Kidney glomerular epithelial cell (primary cell): ENCODE results near the gene INHBC.

Experiments
- DNase-seq: peaks from one replicate; lab custom pipeline; 2025; lab: John Stamatoyannopoulos, UW

INHBC gene

DNA sequence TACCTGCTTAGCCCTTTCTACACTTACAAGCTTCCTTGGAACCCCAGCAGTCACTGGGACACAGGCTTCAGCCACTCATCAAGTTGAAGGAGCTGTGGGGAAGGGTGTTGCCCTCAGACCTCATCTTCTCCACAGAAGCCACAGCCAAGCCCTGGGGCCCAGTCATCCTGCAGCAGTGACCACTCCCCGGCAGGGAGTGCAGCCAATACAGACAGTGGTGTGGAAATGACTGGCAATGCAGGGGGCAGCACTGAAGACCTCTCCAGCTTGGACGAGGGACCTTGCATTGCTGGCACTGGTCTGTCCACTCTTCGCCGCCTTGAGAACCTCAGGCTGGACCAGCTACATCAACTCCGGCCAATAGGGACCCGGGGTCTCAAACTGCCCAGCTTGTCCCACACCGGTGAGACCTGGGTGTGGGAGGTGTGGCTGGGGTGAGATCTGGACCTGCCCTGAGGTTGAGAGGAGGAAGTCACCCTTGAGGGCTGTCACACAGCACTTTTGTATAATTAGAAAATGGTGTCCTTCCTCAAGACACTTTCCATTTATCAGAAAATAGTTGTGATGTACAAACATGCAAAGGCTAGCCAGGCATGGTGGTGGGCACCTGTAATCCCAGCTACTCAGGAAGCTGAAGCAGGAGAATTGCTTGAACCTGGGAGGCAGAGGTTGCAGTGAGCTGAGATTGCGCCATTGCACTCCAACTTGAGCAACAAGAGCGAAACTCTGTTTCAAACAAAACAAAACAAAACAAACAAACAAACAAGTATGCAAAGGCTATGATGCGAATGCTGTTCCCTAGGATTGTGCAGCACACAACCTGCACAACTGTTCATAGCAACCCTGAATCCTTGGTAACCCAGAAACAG lies 34.9 kb downstream of the INHBC start:
- no peak for DNase-seq

GRCh38 chr12:57470286-57470969 lies 35.8 kb downstream of the INHBC start:
- no peak for DNase-seq

DNA sequence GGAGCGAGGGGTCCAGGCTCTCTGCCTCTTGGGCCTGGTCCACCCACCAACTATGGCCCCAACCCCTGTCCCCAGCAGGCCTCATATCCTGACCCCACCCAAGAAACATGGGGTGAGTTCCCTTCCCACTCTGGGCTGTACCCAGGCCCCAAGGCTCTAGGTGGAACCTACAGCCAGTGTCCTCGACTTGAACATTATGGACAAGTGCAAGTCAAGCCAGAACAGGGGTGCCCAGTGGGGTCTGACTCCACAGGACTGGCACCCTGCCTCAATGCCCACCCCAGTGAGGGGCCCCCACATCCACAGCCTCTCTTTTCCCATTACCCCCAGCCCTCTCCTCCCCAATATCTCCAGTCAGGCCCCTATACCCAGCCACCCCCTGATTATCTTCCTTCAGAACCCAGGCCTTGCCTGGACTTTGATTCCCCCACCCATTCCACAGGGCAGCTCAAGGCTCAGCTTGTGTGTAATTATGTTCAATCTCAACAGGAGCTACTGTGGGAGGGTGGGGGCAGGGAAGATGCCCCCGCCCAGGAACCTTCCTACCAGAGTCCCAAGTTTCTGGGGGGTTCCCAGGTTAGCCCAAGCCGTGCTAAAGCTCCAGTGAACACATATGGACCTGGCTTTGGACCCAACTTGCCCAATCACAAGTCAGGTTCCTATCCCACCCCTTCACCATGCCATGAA lies 36.5 kb downstream of the INHBC start:
- DNase-seq: no peak

DNA sequence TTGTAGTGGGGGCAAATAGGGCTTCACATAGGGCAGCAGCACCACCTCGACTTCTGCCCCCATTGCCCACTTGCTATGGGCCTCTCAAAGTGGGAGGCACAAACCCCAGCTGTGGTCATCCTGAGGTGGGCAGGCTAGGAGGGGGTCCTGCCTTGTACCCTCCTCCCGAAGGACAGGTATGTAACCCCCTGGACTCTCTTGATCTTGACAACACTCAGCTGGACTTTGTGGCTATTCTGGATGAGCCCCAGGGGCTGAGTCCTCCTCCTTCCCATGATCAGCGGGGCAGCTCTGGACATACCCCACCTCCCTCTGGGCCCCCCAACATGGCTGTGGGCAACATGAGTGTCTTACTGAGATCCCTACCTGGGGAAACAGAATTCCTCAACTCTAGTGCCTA lies 37.1 kb downstream of the INHBC start:
- no peak for DNase-seq

- no peak for DNase-seq
Observed at GRCh38 chr12:57472391-57472790, 37.8 kb downstream of the INHBC start.

- no peak for DNase-seq
Observed at GRCh38 chr12:57473392-57473791, 38.8 kb downstream of the INHBC start.

- DNase-seq: no peak
Observed at GRCh38 chr12:57473886-57474285, 39.3 kb downstream of the INHBC start.

DNA sequence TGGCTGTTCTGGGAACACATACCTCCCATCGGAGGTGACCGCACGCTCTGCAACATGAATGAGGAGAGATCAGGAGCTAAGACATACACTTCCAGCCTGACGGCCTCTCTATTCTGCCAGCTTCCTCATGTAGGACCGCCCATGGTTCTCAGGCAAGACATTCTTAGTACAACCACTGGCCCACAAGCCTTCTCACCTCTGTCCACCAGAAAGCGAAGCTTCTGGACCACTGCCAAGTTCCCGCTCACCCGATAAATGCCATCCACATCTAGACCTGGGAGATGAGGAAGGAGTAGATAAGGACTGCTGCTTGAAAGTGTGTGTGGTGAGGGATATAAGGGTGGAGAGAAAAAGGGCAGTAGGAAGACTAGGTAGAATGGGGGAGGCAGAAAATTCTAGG lies 39.8 kb downstream of the INHBC start:
- no peak for DNase-seq

DNA sequence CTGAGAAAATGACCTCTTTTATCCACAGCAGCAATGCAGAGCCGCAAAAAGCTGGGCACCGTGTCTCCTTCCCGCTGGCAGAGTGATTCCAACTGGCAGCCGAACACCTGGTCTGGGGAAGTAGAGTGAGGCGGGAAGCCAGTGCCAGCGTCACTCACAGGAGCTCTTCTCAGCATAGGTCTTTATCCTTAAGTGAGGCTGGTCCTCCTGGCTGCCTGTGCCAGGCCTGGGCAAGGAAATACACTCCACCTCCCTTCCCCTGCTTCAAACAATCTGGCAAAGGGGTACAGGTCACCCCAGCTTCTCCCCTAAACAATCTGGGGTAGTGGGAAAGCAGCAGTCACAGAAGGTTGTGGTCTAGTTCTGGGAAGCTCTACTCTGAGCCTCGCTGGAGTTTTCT lies 40.3 kb downstream of the INHBC start:
- no peak for DNase-seq

DNA sequence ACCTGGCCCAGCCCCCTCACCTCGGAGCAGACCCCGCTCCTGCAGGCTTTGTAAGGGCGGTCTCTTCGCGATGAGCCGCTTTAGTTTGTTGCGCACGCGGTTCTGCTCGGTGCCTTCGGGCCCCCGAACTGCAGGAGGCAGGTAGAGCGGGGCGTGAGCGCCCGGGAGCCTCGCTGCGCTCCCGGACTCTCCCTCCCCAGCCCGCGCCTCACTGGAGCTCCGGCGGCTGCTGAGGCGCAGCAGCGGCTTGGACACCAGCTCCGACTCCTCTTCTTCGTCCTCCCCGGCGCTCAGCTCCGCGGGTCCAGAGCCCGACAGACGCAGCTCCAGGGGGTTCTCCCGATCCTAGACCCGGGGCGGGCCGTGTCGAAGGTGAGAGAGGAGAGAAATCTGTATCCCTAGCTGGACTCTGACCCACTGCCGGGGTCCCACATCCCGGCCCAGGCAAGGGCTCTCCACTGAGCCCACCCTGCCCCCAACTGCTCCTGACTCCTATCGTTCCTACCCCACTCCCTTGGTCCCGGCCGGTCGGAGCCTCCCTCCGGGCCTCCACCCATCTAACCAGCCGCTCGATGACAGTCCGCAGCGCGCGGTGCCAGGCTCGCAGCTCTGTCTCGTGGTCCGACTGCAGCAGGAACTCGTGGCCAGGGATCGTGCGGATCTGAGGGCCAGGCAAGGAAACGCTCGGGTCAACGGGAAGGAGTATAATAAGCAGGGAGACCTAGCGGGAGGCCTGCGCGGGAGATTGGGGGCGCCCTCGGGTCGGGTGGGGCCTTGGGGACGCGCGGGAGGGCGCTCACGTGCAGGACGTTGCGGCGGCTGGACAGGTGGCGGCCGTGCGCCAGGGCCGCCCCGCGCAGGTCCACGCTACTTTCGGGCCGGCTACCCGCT lies 40.9 kb downstream of the INHBC start:
- DNase-seq: peak; percentile 7

DNA sequence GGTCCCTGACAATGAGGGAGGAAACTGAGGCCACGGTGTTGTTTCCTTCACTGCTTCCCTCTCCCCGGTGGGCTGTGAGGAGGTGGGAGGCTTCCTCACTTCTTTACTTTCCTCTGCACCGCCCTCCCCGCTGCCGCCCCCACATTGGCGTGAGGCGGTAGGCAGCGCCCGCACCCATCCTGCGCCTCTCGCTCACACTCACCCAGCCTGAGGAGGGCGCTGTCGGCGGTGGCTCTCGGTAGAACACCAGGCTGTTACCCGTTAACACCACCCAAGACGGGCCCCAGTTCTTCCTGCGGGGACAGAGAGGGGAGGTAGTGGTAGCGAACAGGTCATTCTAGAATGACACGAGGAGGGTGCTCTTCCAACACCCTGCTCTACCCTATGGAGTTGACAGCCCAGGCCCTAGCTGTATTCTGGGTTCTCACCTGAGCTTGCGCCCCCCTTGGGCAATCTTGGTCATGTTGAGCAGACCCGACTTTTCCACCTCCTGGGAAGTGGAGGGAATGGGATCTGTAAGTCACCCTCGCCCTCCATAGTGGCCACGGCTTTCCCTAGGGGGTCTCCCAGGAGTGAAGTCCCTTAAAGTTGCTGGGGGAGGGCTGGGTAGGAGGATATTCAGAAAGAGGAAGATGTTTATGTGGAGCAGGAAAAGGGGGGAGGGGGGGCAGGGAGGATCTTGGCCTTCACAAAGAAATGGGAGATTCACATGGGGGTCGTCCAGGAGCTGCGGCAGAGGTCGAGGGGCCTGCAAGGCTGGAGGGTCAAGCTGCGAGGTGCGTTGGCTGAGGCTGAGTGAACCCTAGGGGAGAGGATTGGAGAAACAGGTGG lies 41.8 kb downstream of the INHBC start:
- no peak for DNase-seq

GRCh38 chr12:57476993-57477709 lies 42.6 kb downstream of the INHBC start:
- DNase-seq: no peak

DNA sequence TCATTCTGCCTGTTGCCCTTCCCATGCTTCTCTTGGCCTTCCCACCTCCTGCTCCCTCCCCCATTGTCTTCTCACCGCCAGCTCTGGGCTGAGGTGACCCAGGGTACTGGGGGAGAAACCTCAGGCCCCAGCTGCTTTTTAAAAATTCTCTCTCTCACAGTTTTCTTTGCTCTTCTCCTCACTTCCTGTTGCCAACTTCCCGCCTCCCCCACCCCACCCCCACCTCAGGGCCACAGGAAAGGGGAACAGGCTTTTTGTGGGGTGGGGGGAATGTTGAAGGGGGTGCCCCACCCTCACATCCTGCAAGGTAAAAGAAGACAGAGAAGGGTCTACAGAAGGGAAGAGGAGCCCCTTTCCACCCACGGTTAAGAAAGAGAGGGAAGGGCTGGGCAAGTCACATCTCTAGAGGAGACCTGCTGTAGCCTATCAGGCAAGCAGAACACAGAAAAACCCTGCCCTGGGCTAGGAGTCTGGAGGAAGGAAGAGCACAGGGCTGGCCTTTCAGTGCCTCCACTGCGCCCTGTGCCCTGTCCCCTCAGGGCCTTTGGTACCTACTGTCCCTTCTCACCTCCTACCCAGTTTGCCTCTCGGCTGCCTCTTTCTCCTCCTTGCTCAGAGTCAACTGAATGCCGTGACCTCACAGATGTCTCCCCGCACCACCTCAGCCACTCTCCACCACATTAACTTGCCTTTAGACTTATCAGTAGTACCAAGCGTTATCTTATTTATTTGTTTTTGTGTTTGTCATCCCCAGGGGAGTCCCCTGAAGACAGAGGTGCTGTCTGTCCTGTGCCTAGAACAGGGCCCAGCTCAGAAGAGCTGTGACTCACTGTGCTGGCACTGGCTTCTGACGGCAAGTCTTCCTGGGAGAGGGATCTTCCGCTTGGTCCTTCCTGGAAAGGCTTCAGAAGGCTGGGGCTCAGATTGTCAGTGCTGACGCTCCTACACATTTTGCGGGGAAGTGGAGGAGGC lies 43.4 kb downstream of the INHBC start:
- DNase-seq: peak; percentile 38

DNA sequence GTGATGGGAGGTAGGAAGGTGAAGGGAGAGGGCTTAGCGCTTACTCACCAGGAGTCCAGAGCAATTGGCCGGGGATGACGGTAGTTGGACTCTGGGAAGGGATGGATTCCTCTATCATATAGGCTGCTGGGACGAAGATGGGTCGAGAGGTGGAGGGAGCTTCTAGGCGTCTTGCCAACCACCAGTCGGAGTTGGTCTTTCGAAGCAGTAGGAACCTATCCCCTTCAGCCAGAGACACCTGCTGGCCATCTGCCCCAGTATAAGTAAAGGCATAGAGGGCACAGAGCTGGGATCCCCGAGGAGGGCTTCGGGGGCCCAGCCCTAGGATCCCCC lies 44.4 kb downstream of the INHBC start:
- DNase-seq: no peak

GRCh38 chr12:57479376-57480115 lies 45.0 kb downstream of the INHBC start, which contains the start of gene ARHGAP9:
Gene ARHGAP9 (minus strand): TSS chr12:57479866. CDS start chr12:57479406, 460 bp downstream.
- DNase-seq: no peak

GRCh38 chr12:57481671-57482070 lies 47.1 kb downstream of the INHBC start:
- no peak for DNase-seq

- DNase-seq: peak; percentile 88
Observed at GRCh38 chr12:57483466-57483865, 48.9 kb downstream of the INHBC start.

- DNase-seq: no peak
Observed at GRCh38 chr12:57485695-57486094, 51.1 kb downstream of the INHBC start.
